Gastroesophageal sphincter (tissue), 3 donors: Measurements from ENCODE around the gene CCDC93.

Experiments
- CTCF ChIP-seq, 4 experiments: fragments of 200-600 bp in 2 of 4; fragments of 450-650 bp in 2 of 4; sonication (generic) in 1 of 4; IDR thresholded peaks; one replicate each; pipeline ENCODE4 v1.5.1; 2017 to 2019; ENCODE audit warnings: antibody characterized with exemption in 4 of 4, mild to moderate bottlenecking in 2 of 4, moderate library complexity in 2 of 4
- POLR2A ChIP-seq, 2 donors: fragments of 450-650 bp; IDR thresholded peaks; one replicate each; pipeline ENCODE4 v1.6.1; 2017; ENCODE audit warnings: antibody characterized with exemption in 2 of 2, mild to moderate bottlenecking in 2 of 2, moderate library complexity in 1 of 2
- POLR2AphosphoS5 ChIP-seq: sonication (generic); formaldehyde crosslinking; IDR thresholded peaks from one replicate; pipeline ENCODE4 v1.6.1; 2017; ENCODE audit warnings: antibody characterized with exemption

- TF ChIP-seq POLR2AphosphoS5 (no peak), CTCF (IDR thresholded peaks at IDR 0.05) (no peak), POLR2A (IDR thresholded peaks at IDR 0.05) (no peak)
These were observed 77.9 kb downstream of the CCDC93 start for GRCh38 chr2:117935954-117936353.
